ENCODE data around the gene NLK. TPM values are rescaled to one million over a fixed set of nuclear protein-coding genes. Genes with fewer than 3 reads are reported as not detected.
A peak's percentile ranks its signal among the peaks of the same experiment; 100 is the strongest.
"Not testable (repeated sequence)": the region's sequence is repeated elsewhere in the genome, so short reads cannot be mapped to it uniquely, and the experiment has no call there.

Gene NLK
- total RNA-seq, 1 experiment from 2014 or later, result 18.0 TPM

GRCh38 chr17:28096756-28097155 lies 54.3 kb downstream of the NLK start:
- no peak for DNase-seq (ENCODE audit: low read depth)
- in situ Hi-C loops (cut with HindIII; ENCODE audit: low pct_unique_long_range_greater_than_20kb, low sequenced_read_pairs), result no loop called here

- in situ Hi-C loops (cut with HindIII; ENCODE audit: low pct_unique_long_range_greater_than_20kb, low sequenced_read_pairs), result no loop called here
- no peak for DNase-seq (ENCODE audit: low read depth)
These were observed 54.8 kb downstream of the NLK start for GRCh38 chr17:28097254-28097653.

- in situ Hi-C loops (cut with HindIII; ENCODE audit: low pct_unique_long_range_greater_than_20kb, low sequenced_read_pairs), result no loop called here
- no peak for DNase-seq (ENCODE audit: low read depth)
These were observed 55.4 kb downstream of the NLK start for GRCh38 chr17:28097901-28098300.

GRCh38 chr17:28098591-28098990 lies 56.1 kb downstream of the NLK start:
- in situ Hi-C loops (cut with HindIII; ENCODE audit: low pct_unique_long_range_greater_than_20kb, low sequenced_read_pairs); DNase-seq (ENCODE audit: low read depth): not testable (repeated sequence)

GRCh38 chr17:28100251-28100650 lies 57.8 kb downstream of the NLK start:
- DNase-seq (ENCODE audit: low read depth), result no peak
- in situ Hi-C loops (cut with HindIII; ENCODE audit: low pct_unique_long_range_greater_than_20kb, low sequenced_read_pairs), result no loop called here

- DNase-seq (ENCODE audit: low read depth), result no peak
- in situ Hi-C loops (cut with HindIII; ENCODE audit: low pct_unique_long_range_greater_than_20kb, low sequenced_read_pairs), result no loop called here
These were observed 58.5 kb downstream of the NLK start for GRCh38 chr17:28100936-28101335.

- in situ Hi-C loops (cut with HindIII; ENCODE audit: low pct_unique_long_range_greater_than_20kb, low sequenced_read_pairs), result no loop called here
- DNase-seq (ENCODE audit: low read depth), result no peak
These were observed 59.4 kb downstream of the NLK start for GRCh38 chr17:28101919-28102318.

GRCh38 chr17:28105501-28105900 lies 63.0 kb downstream of the NLK start:
- in situ Hi-C loops (cut with HindIII; ENCODE audit: low pct_unique_long_range_greater_than_20kb, low sequenced_read_pairs), result no loop called here
- no peak for DNase-seq (ENCODE audit: low read depth)

GRCh38 chr17:28110184-28110583 lies 67.7 kb downstream of the NLK start:
- in situ Hi-C loops (cut with HindIII; ENCODE audit: low pct_unique_long_range_greater_than_20kb, low sequenced_read_pairs), result no loop called here
- DNase-seq (ENCODE audit: low read depth), result no peak

- DNase-seq (ENCODE audit: low read depth), result no peak
- in situ Hi-C loops (cut with HindIII; ENCODE audit: low pct_unique_long_range_greater_than_20kb, low sequenced_read_pairs), result no loop called here
These were observed 69.7 kb downstream of the NLK start for GRCh38 chr17:28112181-28112580.

GRCh38 chr17:28112606-28113005 lies 70.1 kb downstream of the NLK start:
- DNase-seq (ENCODE audit: low read depth), result no peak
- in situ Hi-C loops (cut with HindIII; ENCODE audit: low pct_unique_long_range_greater_than_20kb, low sequenced_read_pairs), result no loop called here

- no peak for DNase-seq (ENCODE audit: low read depth)
- in situ Hi-C loops (cut with HindIII; ENCODE audit: low pct_unique_long_range_greater_than_20kb, low sequenced_read_pairs), result no loop called here
These were observed 70.8 kb downstream of the NLK start for GRCh38 chr17:28113269-28113668.

GRCh38 chr17:28115046-28115445 lies 72.6 kb downstream of the NLK start:
- DNase-seq (ENCODE audit: low read depth), result no peak
- in situ Hi-C loops (cut with HindIII; ENCODE audit: low pct_unique_long_range_greater_than_20kb, low sequenced_read_pairs), result no loop called here

GRCh38 chr17:28117304-28117703 lies 74.8 kb downstream of the NLK start:
- DNase-seq (ENCODE audit: low read depth), result no peak
- in situ Hi-C loops (cut with HindIII; ENCODE audit: low pct_unique_long_range_greater_than_20kb, low sequenced_read_pairs), result no loop called here

GRCh38 chr17:28118362-28118761 lies 75.9 kb downstream of the NLK start:
- in situ Hi-C loops (cut with HindIII; ENCODE audit: low pct_unique_long_range_greater_than_20kb, low sequenced_read_pairs), result no loop called here
- DNase-seq (ENCODE audit: low read depth), result no peak

GRCh38 chr17:28119046-28119445 lies 76.6 kb downstream of the NLK start:
- DNase-seq (ENCODE audit: low read depth), result no peak
- in situ Hi-C loops (cut with HindIII; ENCODE audit: low pct_unique_long_range_greater_than_20kb, low sequenced_read_pairs), result no loop called here

- in situ Hi-C loops (cut with HindIII; ENCODE audit: low pct_unique_long_range_greater_than_20kb, low sequenced_read_pairs), result no loop called here
- DNase-seq (ENCODE audit: low read depth), result no peak
These were observed 77.1 kb downstream of the NLK start for GRCh38 chr17:28119560-28119959.

GRCh38 chr17:28120766-28121165 lies 78.3 kb downstream of the NLK start:
- in situ Hi-C loops (cut with HindIII; ENCODE audit: low pct_unique_long_range_greater_than_20kb, low sequenced_read_pairs), result no loop called here
- DNase-seq (ENCODE audit: low read depth), result no peak

GRCh38 chr17:28124962-28125361 lies 82.5 kb downstream of the NLK start:
- in situ Hi-C loops (cut with HindIII; ENCODE audit: low pct_unique_long_range_greater_than_20kb, low sequenced_read_pairs), result no loop called here
- peak; percentile 60 for DNase-seq (ENCODE audit: low read depth)

- DNase-seq (ENCODE audit: low read depth), result peak; percentile 42
- in situ Hi-C loops (cut with HindIII; ENCODE audit: low pct_unique_long_range_greater_than_20kb, low sequenced_read_pairs), result no loop called here
These were observed 83.3 kb downstream of the NLK start for GRCh38 chr17:28125526-28126378.

Measured in Caki2 (cell line).